Measurements from ENCODE around the gene RASA2. TPM values are rescaled to one million over a fixed set of nuclear protein-coding genes. Genes with fewer than 3 reads are reported as not detected.

The RASA2 gene
- total and polyA plus RNA-seq, 9 of the 15 experiments (the other 6 are each of a cell fraction or from before 2014, with no cell fraction given) = 2.0 to 12.8 (median 9.5) TPM

DNA sequence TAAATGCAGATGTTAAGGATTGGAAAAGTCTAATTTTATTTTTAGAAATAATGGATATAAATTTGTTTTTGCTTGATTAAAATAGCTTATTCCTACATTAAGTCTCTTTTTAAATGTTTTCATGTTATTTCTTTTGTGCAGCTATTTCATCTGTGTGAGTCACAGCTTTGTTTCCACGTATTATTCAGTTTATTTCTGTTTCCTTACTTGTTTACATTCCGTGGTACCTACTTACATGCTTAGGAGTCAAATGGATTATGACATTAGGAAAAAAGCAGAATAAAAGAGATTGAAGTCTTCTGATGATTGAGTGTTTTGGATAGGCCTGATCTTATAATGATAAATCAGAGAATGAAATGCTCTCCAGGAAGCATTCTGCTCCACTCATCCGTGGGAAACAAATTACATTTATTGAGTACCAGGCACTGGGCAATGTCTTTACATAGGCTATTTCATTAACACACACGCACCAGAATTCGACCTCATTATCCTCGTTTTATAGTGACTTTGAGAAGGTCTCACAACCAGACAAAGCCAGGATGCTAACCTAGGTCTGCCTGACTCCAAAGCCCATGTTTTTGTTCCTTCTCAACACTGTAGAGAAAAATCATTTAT, 38.1 kb upstream of the RASA2 start (continued):
- TF ChIP-seq, protein P1, sequence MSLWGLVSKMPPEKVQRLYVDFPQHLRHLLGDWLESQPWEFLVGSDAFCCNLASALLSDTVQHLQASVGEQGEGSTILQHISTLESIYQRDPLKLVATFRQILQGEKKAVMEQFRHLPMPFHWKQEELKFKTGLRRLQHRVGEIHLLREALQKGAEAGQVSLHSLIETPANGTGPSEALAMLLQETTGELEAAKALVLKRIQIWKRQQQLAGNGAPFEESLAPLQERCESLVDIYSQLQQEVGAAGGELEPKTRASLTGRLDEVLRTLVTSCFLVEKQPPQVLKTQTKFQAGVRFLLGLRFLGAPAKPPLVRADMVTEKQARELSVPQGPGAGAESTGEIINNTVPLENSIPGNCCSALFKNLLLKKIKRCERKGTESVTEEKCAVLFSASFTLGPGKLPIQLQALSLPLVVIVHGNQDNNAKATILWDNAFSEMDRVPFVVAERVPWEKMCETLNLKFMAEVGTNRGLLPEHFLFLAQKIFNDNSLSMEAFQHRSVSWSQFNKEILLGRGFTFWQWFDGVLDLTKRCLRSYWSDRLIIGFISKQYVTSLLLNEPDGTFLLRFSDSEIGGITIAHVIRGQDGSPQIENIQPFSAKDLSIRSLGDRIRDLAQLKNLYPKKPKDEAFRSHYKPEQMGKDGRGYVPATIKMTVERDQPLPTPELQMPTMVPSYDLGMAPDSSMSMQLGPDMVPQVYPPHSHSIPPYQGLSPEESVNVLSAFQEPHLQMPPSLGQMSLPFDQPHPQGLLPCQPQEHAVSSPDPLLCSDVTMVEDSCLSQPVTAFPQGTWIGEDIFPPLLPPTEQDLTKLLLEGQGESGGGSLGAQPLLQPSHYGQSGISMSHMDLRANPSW (CRISPR knock-in tag; IDR thresholded peaks at IDR 0.05) = no peak
- TF ChIP-seq FOXP4 (CRISPR knock-in tag; IDR thresholded peaks at IDR 0.05; ENCODE audit: borderline replicate concordance) (no peak), ELF2 (CRISPR knock-in tag; IDR thresholded peaks at IDR 0.05) (no peak), ZNF695 (CRISPR knock-in tag; IDR thresholded peaks at IDR 0.05) (no peak), FOS (IDR thresholded peaks at IDR 0.05; ENCODE audit: extremely low read depth, insufficient read length) (no peak), NCOA6 (IDR thresholded peaks at IDR 0.05) (no peak), ETS2 (tag; IDR thresholded peaks at IDR 0.05; ENCODE audit: borderline replicate concordance, poor library complexity, severe bottlenecking) (no peak), KLF10 (CRISPR knock-in tag; IDR thresholded peaks at IDR 0.05) (no peak), ATF1 (CRISPR knock-in tag; IDR thresholded peaks at IDR 0.05) (no peak), ATF1 (tag; IDR thresholded peaks at IDR 0.05) (no peak), PKNOX1 (IDR thresholded peaks at IDR 0.05) (no peak), PHF8 (IDR thresholded peaks at IDR 0.05; ENCODE audit: borderline replicate concordance, low read length) (no peak), TSC22D4 (tag; IDR thresholded peaks at IDR 0.05) (no peak)
- TF ChIP-seq, protein P2, sequence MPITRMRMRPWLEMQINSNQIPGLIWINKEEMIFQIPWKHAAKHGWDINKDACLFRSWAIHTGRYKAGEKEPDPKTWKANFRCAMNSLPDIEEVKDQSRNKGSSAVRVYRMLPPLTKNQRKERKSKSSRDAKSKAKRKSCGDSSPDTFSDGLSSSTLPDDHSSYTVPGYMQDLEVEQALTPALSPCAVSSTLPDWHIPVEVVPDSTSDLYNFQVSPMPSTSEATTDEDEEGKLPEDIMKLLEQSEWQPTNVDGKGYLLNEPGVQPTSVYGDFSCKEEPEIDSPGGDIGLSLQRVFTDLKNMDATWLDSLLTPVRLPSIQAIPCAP (CRISPR knock-in tag; IDR thresholded peaks at IDR 0.05; ENCODE audit: borderline replicate concordance) = no peak

Data from K562 (cell line).